Measurements from ENCODE around the gene PDZD2. TPM values are rescaled to one million over a fixed set of nuclear protein-coding genes. Genes with fewer than 3 reads are reported as not detected.

The PDZD2 gene
- polyA plus RNA-seq, 4 donors = 1.4 to 3.9 (median 3.7) TPM; not detected in 1

GRCh38 chr5:31753700-31754357 lies 114.9 kb downstream of the PDZD2 start:
- Histone ChIP-seq H3K27me3 (ENCODE audit: control insufficient read depth in 3 of 3, insufficient read depth in 3 of 3, low read length in 3 of 3) (no peaks in the 10 kb centered on the region), H3K36me3 (ENCODE audit: control insufficient read depth in 3 of 3, insufficient read depth in 2 of 3, low read depth in 1 of 3, low read length in 3 of 3) (no peaks in the 10 kb centered on the region), H3K4me3 (ENCODE audit: low read depth in 1 of 3, low read length in 3 of 3) (no peak overlapping the region), H3K9me3 (ENCODE audit: control insufficient read depth in 2 of 2, insufficient read depth in 1 of 2, low read depth in 1 of 2, low read length in 1 of 2) (no peaks in the 10 kb centered on the region), H3K27ac (ENCODE audit: low read depth in 1 of 3, low read length in 2 of 3) (no peak overlapping the region), H3K4me1 (ENCODE audit: control insufficient read depth in 3 of 3, insufficient read depth in 2 of 3, low read depth in 1 of 3, low read length in 2 of 3) (no peaks in the 10 kb centered on the region)
- DNase-seq = no peak
- FAIRE-seq = no peak
- WGBS, 3 donors = 56 to 72% (median 66%) methylated on average over 9 of the region's 9 CpGs

DNA sequence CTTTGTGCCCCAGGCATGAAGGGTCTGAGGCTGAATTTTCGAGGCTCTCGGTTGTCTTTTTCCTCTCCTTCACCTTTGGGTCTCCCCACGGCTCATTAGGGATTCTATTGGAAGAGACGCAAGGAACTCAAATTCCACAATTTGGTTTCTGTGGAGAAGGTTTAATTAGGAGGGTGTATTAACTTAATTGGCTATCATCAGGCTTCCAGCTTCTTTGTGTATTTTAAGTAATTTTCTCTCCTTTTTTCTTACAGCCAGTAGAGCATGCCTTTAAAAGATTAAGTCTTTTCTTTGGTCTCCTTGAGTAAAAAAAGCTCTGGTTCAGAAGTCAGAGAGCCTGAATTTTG lies 115.4 kb downstream of the PDZD2 start:
- 59 to 82% (median 73%) methylated on average over 4 of the region's 4 CpGs for WGBS, 3 donors
- FAIRE-seq = no peak
- Histone ChIP-seq H3K4me3 (ENCODE audit: low read depth in 1 of 3, low read length in 3 of 3) (no peak overlapping the region), H3K4me1 (ENCODE audit: control insufficient read depth in 3 of 3, insufficient read depth in 2 of 3, low read depth in 1 of 3, low read length in 2 of 3) (no peaks in the 10 kb centered on the region), H3K27me3 (ENCODE audit: control insufficient read depth in 3 of 3, insufficient read depth in 3 of 3, low read length in 3 of 3) (peaks cover 0 to 2% (median 0%) of the 10 kb centered on the region in 3 donors), H3K9me3 (ENCODE audit: control insufficient read depth in 2 of 2, insufficient read depth in 1 of 2, low read depth in 1 of 2, low read length in 1 of 2) (no peaks in the 10 kb centered on the region), H3K27ac (ENCODE audit: low read depth in 1 of 3, low read length in 2 of 3) (no peak overlapping the region), H3K36me3 (ENCODE audit: control insufficient read depth in 3 of 3, insufficient read depth in 2 of 3, low read depth in 1 of 3, low read length in 3 of 3) (no peaks in the 10 kb centered on the region)
- DNase-seq = no peak

DNA sequence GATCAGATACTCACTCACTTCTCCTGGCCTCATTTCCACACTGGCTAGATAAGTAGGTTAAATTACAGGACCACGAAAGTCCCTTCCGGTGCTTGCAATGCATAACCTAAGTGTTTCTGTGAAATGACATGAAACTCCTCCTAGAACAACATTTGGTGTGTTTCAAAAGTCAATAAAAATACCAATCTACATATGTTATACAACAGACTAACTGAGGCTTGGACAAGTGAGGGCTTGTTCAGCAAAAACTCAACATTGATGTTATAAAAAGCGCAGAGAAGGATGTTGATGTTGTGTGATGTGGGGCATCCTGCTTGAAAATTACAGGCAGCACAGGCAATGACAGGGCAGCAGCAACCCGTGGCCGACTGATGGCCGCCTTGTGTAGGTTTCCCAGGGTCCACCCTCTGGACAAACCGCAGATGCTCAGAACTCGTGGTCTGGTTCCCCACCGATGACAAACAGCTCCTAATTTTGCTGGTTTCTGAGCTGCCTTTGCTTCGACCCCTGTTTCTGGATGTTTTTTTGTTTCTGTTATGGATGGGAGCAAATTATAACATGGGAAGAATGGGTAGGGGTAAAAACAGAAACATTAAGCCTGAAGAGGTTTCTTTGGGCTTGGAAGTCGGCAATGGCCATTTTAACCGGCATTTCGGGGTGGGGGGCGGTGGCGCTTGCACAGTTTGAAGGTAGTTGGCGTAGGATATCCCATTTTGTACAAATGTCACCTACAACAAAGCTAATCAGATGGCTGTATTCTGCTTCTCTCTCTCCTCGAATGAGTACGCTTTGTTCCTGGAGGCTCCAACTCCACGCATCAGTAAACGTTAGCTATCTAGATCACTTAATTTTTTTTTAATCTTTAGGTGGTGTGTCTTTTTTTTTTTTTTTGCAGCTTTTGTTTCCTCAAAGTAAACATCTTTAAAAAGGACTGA lies 116.1 kb downstream of the PDZD2 start:
- Histone ChIP-seq H3K27ac (ENCODE audit: low read depth in 1 of 3, low read length in 2 of 3) (no peak overlapping the region), H3K36me3 (ENCODE audit: control insufficient read depth in 3 of 3, insufficient read depth in 2 of 3, low read depth in 1 of 3, low read length in 3 of 3) (no peaks in the 10 kb centered on the region), H3K4me1 (ENCODE audit: control insufficient read depth in 3 of 3, insufficient read depth in 2 of 3, low read depth in 1 of 3, low read length in 2 of 3) (no peaks in the 10 kb centered on the region), H3K9me3 (ENCODE audit: control insufficient read depth in 2 of 2, insufficient read depth in 1 of 2, low read depth in 1 of 2, low read length in 1 of 2) (no peaks in the 10 kb centered on the region), H3K27me3 (ENCODE audit: control insufficient read depth in 3 of 3, insufficient read depth in 3 of 3, low read length in 3 of 3) (peaks cover 0 to 3% (median 0%) of the 10 kb centered on the region in 3 donors), H3K4me3 (ENCODE audit: low read depth in 1 of 3, low read length in 3 of 3) (no peak overlapping the region)
- FAIRE-seq (no peak), DNase-seq (no peak)
- 75 to 85% (median 84%) methylated on average over 20 of the region's 20 CpGs for WGBS, 3 donors

DNA sequence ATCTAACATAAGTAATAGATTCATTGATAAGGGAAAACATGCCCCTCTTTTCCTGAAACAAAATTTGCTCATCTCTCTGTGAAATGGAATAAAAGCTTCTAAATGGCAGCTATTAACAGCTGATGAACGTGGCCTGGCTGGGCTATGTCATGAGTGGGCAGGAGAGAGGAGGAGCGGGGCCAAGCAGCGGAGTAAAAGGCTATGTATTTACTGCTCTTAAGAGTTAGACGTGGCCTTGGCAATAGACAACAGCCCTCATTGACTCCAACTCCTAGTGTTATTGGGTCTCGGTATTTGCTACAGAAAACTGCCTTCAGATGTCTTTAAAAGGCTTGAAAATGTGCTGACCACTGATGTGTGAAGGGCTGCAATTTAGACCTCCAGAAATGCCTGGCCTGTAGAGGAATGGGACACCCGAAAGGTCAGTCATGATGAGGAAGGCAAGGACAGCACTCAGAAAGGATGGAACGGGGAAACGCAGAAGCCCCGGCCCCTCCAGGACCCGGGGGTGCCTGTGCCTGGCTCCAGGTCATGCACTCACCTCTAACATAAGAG lies 116.8 kb downstream of the PDZD2 start:
- no peaks in the 10 kb centered on the region for H3K9me3 ChIP-seq (ENCODE audit: control insufficient read depth in 2 of 2, insufficient read depth in 1 of 2, low read depth in 1 of 2, low read length in 1 of 2)
- H3K4me1 ChIP-seq (ENCODE audit: control insufficient read depth in 3 of 3, insufficient read depth in 2 of 3, low read depth in 1 of 3, low read length in 2 of 3) = no peaks in the 10 kb centered on the region
- DNase-seq (no peak), FAIRE-seq (no peak)
- H3K36me3 ChIP-seq (ENCODE audit: control insufficient read depth in 3 of 3, insufficient read depth in 2 of 3, low read depth in 1 of 3, low read length in 3 of 3) = no peaks in the 10 kb centered on the region
- WGBS, 3 donors = 80 to 82% (median 81%) methylated on average over 10 of the region's 10 CpGs
- peaks cover 0 to 3% (median 0%) of the 10 kb centered on the region in 3 donors for H3K27me3 ChIP-seq (ENCODE audit: control insufficient read depth in 3 of 3, insufficient read depth in 3 of 3, low read length in 3 of 3)
- no peak overlapping the region for H3K27ac ChIP-seq (ENCODE audit: low read depth in 1 of 3, low read length in 2 of 3)
- no peak overlapping the region for H3K4me3 ChIP-seq (ENCODE audit: low read depth in 1 of 3, low read length in 3 of 3)

GRCh38 chr5:31757806-31758205 lies 118.9 kb downstream of the PDZD2 start:
- no peak overlapping the region for H3K27ac ChIP-seq (ENCODE audit: low read depth in 1 of 3, low read length in 2 of 3)
- DNase-seq = no peak
- no peaks in the 10 kb centered on the region for H3K9me3 ChIP-seq (ENCODE audit: control insufficient read depth in 2 of 2, insufficient read depth in 1 of 2, low read depth in 1 of 2, low read length in 1 of 2)
- H3K4me3 ChIP-seq (ENCODE audit: low read depth in 1 of 3, low read length in 3 of 3) = no peak overlapping the region
- H3K36me3 ChIP-seq (ENCODE audit: control insufficient read depth in 3 of 3, insufficient read depth in 2 of 3, low read depth in 1 of 3, low read length in 3 of 3) = no peaks in the 10 kb centered on the region
- H3K27me3 ChIP-seq (ENCODE audit: control insufficient read depth in 3 of 3, insufficient read depth in 3 of 3, low read length in 3 of 3) = peaks cover 0 to 3% (median 0%) of the 10 kb centered on the region in 3 donors
- H3K4me1 ChIP-seq (ENCODE audit: control insufficient read depth in 3 of 3, insufficient read depth in 2 of 3, low read depth in 1 of 3, low read length in 2 of 3) = no peaks in the 10 kb centered on the region
- 93 to 95% (median 94%) methylated on average over 8 of the region's 8 CpGs for WGBS, 3 donors
- no peak for FAIRE-seq

DNA sequence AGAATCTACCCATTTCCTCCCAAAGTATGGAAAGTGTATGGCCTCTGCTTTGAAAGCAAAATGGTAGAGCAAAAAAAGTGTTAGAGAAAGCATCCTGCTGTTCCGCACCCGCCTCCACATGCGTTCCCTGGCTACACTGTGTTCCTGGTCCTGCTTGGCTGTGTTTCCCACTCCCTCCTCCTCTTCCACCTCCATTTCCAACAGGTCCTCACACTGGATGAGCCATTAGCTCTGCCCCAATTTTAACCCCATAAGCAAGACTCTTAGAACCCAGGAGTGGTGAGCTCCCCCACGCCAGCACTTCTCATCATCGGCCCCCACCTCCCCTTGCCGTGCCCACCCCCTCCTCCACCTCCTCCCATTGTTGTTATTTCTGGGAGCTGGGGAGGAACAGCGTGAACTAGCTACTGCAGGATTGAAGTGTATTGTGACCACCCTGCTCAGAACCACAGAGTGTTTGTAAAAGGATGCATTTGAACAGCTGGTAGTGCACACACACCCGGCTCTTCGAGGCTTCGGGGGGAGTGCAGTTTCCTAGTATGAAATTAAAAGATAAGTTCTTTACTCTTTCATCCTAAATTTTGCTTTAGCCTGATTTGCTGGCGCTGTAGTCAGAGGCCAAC lies 120.0 kb downstream of the PDZD2 start:
- DNase-seq = no peak
- Histone ChIP-seq H3K36me3 (ENCODE audit: control insufficient read depth in 3 of 3, insufficient read depth in 2 of 3, low read depth in 1 of 3, low read length in 3 of 3) (no peaks in the 10 kb centered on the region), H3K27me3 (ENCODE audit: control insufficient read depth in 3 of 3, insufficient read depth in 3 of 3, low read length in 3 of 3) (peaks cover 0 to 3% (median 0%) of the 10 kb centered on the region in 3 donors), H3K4me1 (ENCODE audit: control insufficient read depth in 3 of 3, insufficient read depth in 2 of 3, low read depth in 1 of 3, low read length in 2 of 3) (no peaks in the 10 kb centered on the region), H3K4me3 (ENCODE audit: low read depth in 1 of 3, low read length in 3 of 3) (no peak overlapping the region), H3K27ac (ENCODE audit: low read depth in 1 of 3, low read length in 2 of 3) (no peak overlapping the region), H3K9me3 (ENCODE audit: control insufficient read depth in 2 of 2, insufficient read depth in 1 of 2, low read depth in 1 of 2, low read length in 1 of 2) (no peaks in the 10 kb centered on the region)
- WGBS, 3 donors = 63 to 72% (median 64%) methylated on average over 11 of the region's 11 CpGs
- FAIRE-seq = no peak

DNA sequence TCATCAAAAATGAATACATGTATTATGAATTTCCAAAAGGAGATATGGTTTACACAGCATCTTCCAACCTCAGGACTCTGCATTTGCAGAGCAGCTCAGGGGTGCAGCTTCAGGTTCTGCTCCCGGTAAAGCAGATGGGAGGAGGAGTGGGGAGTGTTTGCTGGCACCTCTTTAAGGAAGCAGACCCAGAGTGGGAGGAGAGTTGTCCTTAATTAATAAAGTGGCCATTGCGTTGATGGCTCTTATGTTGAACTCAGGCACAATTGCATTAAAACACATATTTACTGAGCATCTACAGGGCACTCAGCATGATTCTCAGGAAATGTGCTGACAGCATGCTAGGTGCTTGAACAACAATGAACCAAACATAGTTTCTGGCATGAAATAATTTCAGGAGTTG lies 121.0 kb downstream of the PDZD2 start:
- no peaks in the 10 kb centered on the region for H3K4me1 ChIP-seq (ENCODE audit: control insufficient read depth in 3 of 3, insufficient read depth in 2 of 3, low read depth in 1 of 3, low read length in 2 of 3)
- H3K27ac ChIP-seq (ENCODE audit: low read depth in 1 of 3, low read length in 2 of 3) = no peak overlapping the region
- H3K4me3 ChIP-seq (ENCODE audit: low read depth in 1 of 3, low read length in 3 of 3) = no peak overlapping the region
- no peaks in the 10 kb centered on the region for H3K9me3 ChIP-seq (ENCODE audit: control insufficient read depth in 2 of 2, insufficient read depth in 1 of 2, low read depth in 1 of 2, low read length in 1 of 2)
- H3K27me3 ChIP-seq (ENCODE audit: control insufficient read depth in 3 of 3, insufficient read depth in 3 of 3, low read length in 3 of 3) = peaks cover 0 to 3% (median 0%) of the 10 kb centered on the region in 3 donors
- no peak for DNase-seq
- no peaks in the 10 kb centered on the region for H3K36me3 ChIP-seq (ENCODE audit: control insufficient read depth in 3 of 3, insufficient read depth in 2 of 3, low read depth in 1 of 3, low read length in 3 of 3)
- WGBS, 3 donors = 36 to 76% (median 57%) methylated on average over 2 of the region's 2 CpGs
- no peak for FAIRE-seq

DNA sequence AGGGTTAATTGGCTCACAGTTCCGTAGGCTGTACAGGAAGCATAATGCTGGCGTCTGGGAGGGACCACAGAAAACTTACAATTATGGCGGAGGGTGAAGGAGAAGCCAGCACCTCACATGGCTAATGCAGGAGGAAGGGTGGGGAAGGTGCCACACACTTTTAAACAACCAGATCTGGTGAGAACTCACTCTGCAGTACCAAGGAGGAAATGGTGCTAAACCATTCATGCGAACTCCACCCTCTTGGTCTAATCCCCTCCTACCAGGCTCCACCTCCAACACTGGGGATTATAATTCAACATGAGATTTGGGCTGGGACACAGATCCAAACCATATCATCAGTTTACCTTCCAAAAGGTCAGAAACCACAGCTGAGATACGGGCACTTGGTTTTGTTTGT lies 122.9 kb downstream of the PDZD2 start:
- H3K36me3 ChIP-seq (ENCODE audit: control insufficient read depth in 3 of 3, insufficient read depth in 2 of 3, low read depth in 1 of 3, low read length in 3 of 3) = no peaks in the 10 kb centered on the region
- no peak overlapping the region for H3K27ac ChIP-seq (ENCODE audit: low read depth in 1 of 3, low read length in 2 of 3)
- no peaks in the 10 kb centered on the region for H3K4me1 ChIP-seq (ENCODE audit: control insufficient read depth in 3 of 3, insufficient read depth in 2 of 3, low read depth in 1 of 3, low read length in 2 of 3)
- DNase-seq = no peak
- H3K27me3 ChIP-seq (ENCODE audit: control insufficient read depth in 3 of 3, insufficient read depth in 3 of 3, low read length in 3 of 3) = peaks cover 0 to 3% (median 0%) of the 10 kb centered on the region in 3 donors
- WGBS, 3 donors = 62 to 82% (median 77%) methylated on average over 5 of the region's 5 CpGs
- H3K4me3 ChIP-seq (ENCODE audit: low read depth in 1 of 3, low read length in 3 of 3) = no peak overlapping the region
- no peak for FAIRE-seq
- H3K9me3 ChIP-seq (ENCODE audit: control insufficient read depth in 2 of 2, insufficient read depth in 1 of 2, low read depth in 1 of 2, low read length in 1 of 2) = no peaks in the 10 kb centered on the region
